ENCODE data around the gene GIMAP2.

The GIMAP2 gene

GRCh38 chr7:150685219-150686029, at the start of gene GIMAP2:
GIMAP2 (plus strand) TSS chr7:150685706; CDS start chr7:150687060, 1,354 bp downstream.
- POLR2A ChIA-PET, result interaction anchor here (0.6 kb wide), 1 partner anchor 12 kb away, joined by 4 read pairs; no protein-coding TSS in a partner anchor
- peak; percentile 22 for TF ChIP-seq CTCF (IDR thresholded peaks at IDR 0.05; ENCODE audit: control extremely low read depth, extremely low read depth, low read depth, missing control alignments)
- DNase-seq (ENCODE audit: extremely low spot score), result peak; percentile 61
- CTCF ChIA-PET, result interaction anchor here (0.7 to 2.3 kb wide), 9 partner anchors 12 to 236 kb away, joined by 3 to 10 read pairs (median 3); partner anchors contain the start of gene GIMAP1

- no peak for TF ChIP-seq CTCF (IDR thresholded peaks at IDR 0.05; ENCODE audit: control extremely low read depth, extremely low read depth, low read depth, missing control alignments)
- ChIA-PET CTCF (interaction anchor here (1.3 kb wide), 1 partner anchor 193 kb away, joined by 3 read pairs; no protein-coding TSS in a partner anchor), POLR2A (interaction anchor here (0.6 kb wide), 1 partner anchor 467 kb away, joined by 5 read pairs; no protein-coding TSS in a partner anchor)
- no peak for DNase-seq (ENCODE audit: extremely low spot score)
These were observed 43.7 kb upstream of the GIMAP2 start for GRCh38 chr7:150641854-150642253.

- ChIA-PET CTCF (no interaction called here), POLR2A (no interaction called here)
- DNase-seq (ENCODE audit: extremely low spot score), result no peak
- no peak for TF ChIP-seq CTCF (IDR thresholded peaks at IDR 0.05; ENCODE audit: control extremely low read depth, extremely low read depth, low read depth, missing control alignments)
These were observed 42.6 kb upstream of the GIMAP2 start for GRCh38 chr7:150642926-150643325.

DNA sequence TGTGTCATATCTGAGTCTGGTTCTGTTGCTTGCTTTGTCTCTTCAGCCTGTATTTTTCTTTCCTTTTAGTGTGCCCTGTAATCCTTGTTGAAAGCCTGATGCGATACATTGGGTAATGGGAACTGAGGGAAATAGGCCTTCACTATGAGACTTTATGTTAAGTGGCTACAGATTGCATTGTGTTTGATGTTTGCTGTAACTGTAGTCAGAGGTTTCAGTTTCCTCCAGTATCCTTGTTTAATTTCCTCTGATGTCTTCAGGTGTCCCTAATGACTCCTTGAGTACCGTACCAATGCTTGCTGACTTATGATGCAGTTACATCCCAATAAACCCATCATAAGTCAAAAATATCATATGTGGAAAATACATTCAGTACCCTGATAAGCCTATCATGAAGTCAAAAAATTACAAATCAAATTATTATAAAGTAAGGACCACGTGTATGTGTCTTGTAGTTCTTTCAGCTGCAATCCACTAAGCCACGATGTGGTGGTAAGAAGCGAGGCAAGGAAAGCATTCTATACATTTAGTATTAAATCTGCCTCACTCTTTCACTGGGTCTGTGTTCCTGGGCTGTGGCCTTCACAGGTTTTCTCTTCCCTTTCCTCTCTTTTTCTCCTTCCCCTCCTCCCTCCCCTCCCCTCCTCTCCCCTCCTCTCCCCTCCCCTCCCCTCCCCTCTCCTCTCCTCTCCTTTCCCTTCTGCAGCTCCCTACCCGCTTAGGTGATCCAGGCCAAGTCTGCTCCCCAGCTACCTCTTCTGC, 40.1 kb upstream of the GIMAP2 start:
- CTCF ChIA-PET, result no interaction called here
- no peak for DNase-seq (ENCODE audit: extremely low spot score)
- no peak for TF ChIP-seq CTCF (IDR thresholded peaks at IDR 0.05; ENCODE audit: control extremely low read depth, extremely low read depth, low read depth, missing control alignments)
- POLR2A ChIA-PET, result no interaction called here

- no peak for DNase-seq (ENCODE audit: extremely low spot score)
- CTCF ChIA-PET, result interaction anchor here (1.0 to 1.9 kb wide), 3 partner anchors 21 to 66 kb away, joined by 3 to 4 read pairs (median 4); partner anchors contain the start of gene GIMAP2
- no peak for TF ChIP-seq CTCF (IDR thresholded peaks at IDR 0.05; ENCODE audit: control extremely low read depth, extremely low read depth, low read depth, missing control alignments)
- POLR2A ChIA-PET, result no interaction called here
These were observed 37.0 kb upstream of the GIMAP2 start for GRCh38 chr7:150648353-150649079.

GRCh38 chr7:150649080-150649385, 36.5 kb upstream of the GIMAP2 start:
- CTCF ChIA-PET, result interaction anchor here (1.0 to 1.9 kb wide), 6 partner anchors 9 to 66 kb away, joined by 3 to 4 read pairs (median 4); partner anchors contain the start of gene GIMAP2
- no peak for DNase-seq (ENCODE audit: extremely low spot score)
- TF ChIP-seq CTCF (IDR thresholded peaks at IDR 0.05; ENCODE audit: control extremely low read depth, extremely low read depth, low read depth, missing control alignments), result no peak
- POLR2A ChIA-PET, result no interaction called here

All from GM10248 (cell line).